Ascending aorta (tissue), 2 donors: ENCODE measurements around the gene RABGAP1L. TPM values are rescaled to one million over a fixed set of nuclear protein-coding genes. Genes with fewer than 3 reads are reported as not detected.
"Not testable (repeated sequence)": the region's sequence is repeated elsewhere in the genome, so short reads cannot be mapped to it uniquely, and the experiment has no call there.

ENCODE experiments used
- DNase-seq, 2 donors: peaks; one replicate each; pipeline ENCODE4 v3.0.0-alpha.2; 2019; ENCODE audit warnings: low spot score in 2 of 2
- H3K27ac ChIP-seq, 2 donors: fragments of 200-600 bp; sonication (generic); one replicate each; pipeline ENCODE4 v1.5.1; 2016 to 2017; ENCODE audit warnings: mild to moderate bottlenecking in 1 of 2
- H3K27me3 ChIP-seq: fragments of 200-600 bp; sonication (generic); one replicate; pipeline ENCODE4 v1.5.1; 2017
- H3K36me3 ChIP-seq, 2 donors: fragments of 200-600 bp; sonication (generic); one replicate each; pipeline ENCODE4 v1.5.1; 2016
- H3K4me1 ChIP-seq, 2 donors: fragments of 200-600 bp; sonication (generic); one replicate each; pipeline ENCODE4 v1.5.1; 2016 to 2017; ENCODE audit warnings: mild to moderate bottlenecking in 1 of 2
- H3K4me3 ChIP-seq, 2 donors: fragments of 200-600 bp; sonication (generic); one replicate each; pipeline ENCODE4 v1.5.1; 2016 to 2017; ENCODE audit warnings: mild to moderate bottlenecking in 1 of 2
- H3K9me3 ChIP-seq, 2 donors: fragments of 200-600 bp; sonication (generic); one replicate each; pipeline ENCODE4 v1.5.1; 2016
- CTCF ChIP-seq, 3 experiments: fragments of 200-600 bp in 2 of 3; fragments of 450-650 bp in 1 of 3; sonication (generic) in 2 of 3; IDR thresholded peaks; one replicate each; pipeline ENCODE4 v1.5.1; 2016 to 2019; ENCODE audit warnings: antibody characterized with exemption in 3 of 3, mild to moderate bottlenecking in 1 of 3, moderate library complexity in 1 of 3
- intact Hi-C: fragments of 100-400 bp; cut with DNase I; formaldehyde crosslinking; loops from one replicate; pipeline ENCODE4 v1.15.1; 2023
- total RNA-seq: library from RNA; depleted of rRNA; stranded (reverse); fragments of >200 nt; gene quantifications from one replicate; pipeline ENCODE4 v1.1.0, GENCODE V29; 2016

The RABGAP1L gene
- total RNA-seq, 1 donor from 2014 or later, result 48.4 TPM

GRCh38 chr1:174134003-174134659, 25.2 kb upstream of the RABGAP1L start:
- Histone ChIP-seq H3K27ac (no peak overlapping the region), H3K27me3 (no peaks in the 10 kb centered on the region), H3K36me3 (no peaks in the 10 kb centered on the region), H3K4me1 (no peaks in the 10 kb centered on the region), H3K4me3 (no peak overlapping the region), H3K9me3 (no peaks in the 10 kb centered on the region)
- TF ChIP-seq CTCF (IDR thresholded peaks at IDR 0.05), result no peak
- no peak for DNase-seq
- intact Hi-C loops, result no loop called here

GRCh38 chr1:174135211-174135610, 24.1 kb upstream of the RABGAP1L start:
- Histone ChIP-seq H3K36me3 (no peaks in the 10 kb centered on the region), H3K27me3 (no peaks in the 10 kb centered on the region), H3K27ac (no peak overlapping the region), H3K9me3 (no peaks in the 10 kb centered on the region), H3K4me1 (no peaks in the 10 kb centered on the region), H3K4me3 (no peak overlapping the region)
- intact Hi-C loops, result no loop called here
- no peak for DNase-seq
- TF ChIP-seq CTCF (IDR thresholded peaks at IDR 0.05), result no peak

- no peaks in the 10 kb centered on the region for H3K9me3 ChIP-seq
- no peaks in the 10 kb centered on the region for H3K4me1 ChIP-seq
- no peak overlapping the region for H3K4me3 ChIP-seq
- DNase-seq, result no peak
- H3K36me3 ChIP-seq, result no peaks in the 10 kb centered on the region
- H3K27ac ChIP-seq, result no peak overlapping the region
- TF ChIP-seq CTCF (IDR thresholded peaks at IDR 0.05), result no peak
- intact Hi-C loops, result no loop called here
- no peaks in the 10 kb centered on the region for H3K27me3 ChIP-seq
Observed at GRCh38 chr1:174136714-174137113, 22.6 kb upstream of the RABGAP1L start.

- no peak for DNase-seq
- H3K4me1 ChIP-seq, result no peaks in the 10 kb centered on the region
- TF ChIP-seq CTCF (IDR thresholded peaks at IDR 0.05), result no peak
- no peak overlapping the region for H3K4me3 ChIP-seq
- H3K9me3 ChIP-seq, result no peaks in the 10 kb centered on the region
- intact Hi-C loops, result no loop called here
- H3K27me3 ChIP-seq, result no peaks in the 10 kb centered on the region
- H3K27ac ChIP-seq, result no peak overlapping the region
- no peaks in the 10 kb centered on the region for H3K36me3 ChIP-seq
Observed at GRCh38 chr1:174142836-174143235, 16.5 kb upstream of the RABGAP1L start.

GRCh38 chr1:174143727-174144396, 15.5 kb upstream of the RABGAP1L start:
- DNase-seq, H3K27me3 ChIP-seq, intact Hi-C loops, H3K9me3 ChIP-seq, H3K4me1 ChIP-seq, H3K36me3 ChIP-seq, H3K27ac ChIP-seq, H3K4me3 ChIP-seq: not testable (repeated sequence)

- H3K36me3 ChIP-seq, DNase-seq, H3K4me1 ChIP-seq, H3K27ac ChIP-seq, H3K4me3 ChIP-seq, H3K27me3 ChIP-seq, H3K9me3 ChIP-seq, intact Hi-C loops: not testable (repeated sequence)
Observed at GRCh38 chr1:174144397-174144783, 14.9 kb upstream of the RABGAP1L start.
